ENCODE results near the gene C21orf58. TPM values are rescaled to one million over a fixed set of nuclear protein-coding genes. Genes with fewer than 3 reads are reported as not detected.

Gene C21orf58
- total RNA-seq, 2 experiments from 2014 or later, result 112 to 141 TPM

GRCh38 chr21:46304437-46304836 is 19.2 kb downstream of the C21orf58 start:
- BruUV-seq (replicated peaks), result no TSS peak
- CTCF ChIA-PET (ENCODE audit: unreplicated experiment), result no interaction called here

GRCh38 chr21:46301759-46302158 is 21.9 kb downstream of the C21orf58 start:
- peaks cover 71% of the 10 kb centered on the region for H3K36me3 ChIP-seq (ENCODE audit: insufficient read depth, low read length)
- no peak overlapping the region for H2AFZ ChIP-seq (ENCODE audit: low read length)
- intact Hi-C loops (cut with micrococcal nuclease; ENCODE audit: unreplicated experiment), result no loop called here
- no peak overlapping the region for H3K27ac ChIP-seq (ENCODE audit: low read depth, low read length, poor library complexity, severe bottlenecking)
- ChIA-PET POLR2A (no interaction called here), CTCF (ENCODE audit: unreplicated experiment) (no interaction called here)
- H3K9me2 ChIP-seq (ENCODE audit: insufficient read depth, low read length), result no peaks in the 10 kb centered on the region
- H3K4me3 ChIP-seq (ENCODE audit: low read depth, low read length, poor library complexity, severe bottlenecking), result no peak overlapping the region
- no peaks in the 10 kb centered on the region for H3K79me2 ChIP-seq (ENCODE audit: insufficient read depth, low read depth, low read length)
- TF ChIP-seq CTCF (conservative IDR thresholded peaks at IDR 0.05; ENCODE audit: low read length) (no peak), EZH2phosphoT487 (IDR thresholded peaks at IDR 0.05; ENCODE audit: borderline replicate concordance, low read depth, low read length) (no peak)
- no peak for DNase-seq (ENCODE audit: low spot score)
- H3K4me1 ChIP-seq (ENCODE audit: insufficient read depth, low read length, poor library complexity, severe bottlenecking), result peaks cover 5% of the 10 kb centered on the region
- H4K20me1 ChIP-seq (ENCODE audit: insufficient read depth, low read length), result no peaks in the 10 kb centered on the region
- no peak overlapping the region for H3K4me2 ChIP-seq (ENCODE audit: low read length)
- no TSS peak for BruUV-seq (replicated peaks)
- H3K9me3 ChIP-seq (ENCODE audit: low read length), result no peaks in the 10 kb centered on the region

More at GRCh38 chr21:46304437-46304836, 19.2 kb downstream of the C21orf58 start:
- H3K4me2 ChIP-seq (ENCODE audit: low read length), result no peak overlapping the region
- no peaks in the 10 kb centered on the region for H3K4me1 ChIP-seq (ENCODE audit: insufficient read depth, low read length, poor library complexity, severe bottlenecking)
- no peak overlapping the region for H3K27ac ChIP-seq (ENCODE audit: low read depth, low read length, poor library complexity, severe bottlenecking)
- intact Hi-C loops (cut with micrococcal nuclease; ENCODE audit: unreplicated experiment), result no loop called here
- H2AFZ ChIP-seq (ENCODE audit: low read length), result no peak overlapping the region
- H3K79me2 ChIP-seq (ENCODE audit: insufficient read depth, low read depth, low read length), result no peaks in the 10 kb centered on the region
- H3K9me2 ChIP-seq (ENCODE audit: insufficient read depth, low read length), result no peaks in the 10 kb centered on the region
- no peak for DNase-seq (ENCODE audit: low spot score)
- no peak overlapping the region for H3K4me3 ChIP-seq (ENCODE audit: low read depth, low read length, poor library complexity, severe bottlenecking)
- H3K9me3 ChIP-seq (ENCODE audit: low read length), result no peaks in the 10 kb centered on the region
- no peak for TF ChIP-seq EZH2phosphoT487 (IDR thresholded peaks at IDR 0.05; ENCODE audit: borderline replicate concordance, low read depth, low read length)
- no peak for TF ChIP-seq CTCF (conservative IDR thresholded peaks at IDR 0.05; ENCODE audit: low read length)
- peaks cover 91% of the 10 kb centered on the region for H3K36me3 ChIP-seq (ENCODE audit: insufficient read depth, low read length)
- POLR2A ChIA-PET, result no interaction called here
- no peaks in the 10 kb centered on the region for H4K20me1 ChIP-seq (ENCODE audit: insufficient read depth, low read length)

- intact Hi-C loops (cut with micrococcal nuclease; ENCODE audit: unreplicated experiment), result no loop called here
- no peak for DNase-seq (ENCODE audit: low spot score)
- no TSS peak for BruUV-seq (replicated peaks)
- TF ChIP-seq CTCF (conservative IDR thresholded peaks at IDR 0.05; ENCODE audit: low read length) (no peak), EZH2phosphoT487 (IDR thresholded peaks at IDR 0.05; ENCODE audit: borderline replicate concordance, low read depth, low read length) (no peak)
- no peaks in the 10 kb centered on the region for H4K20me1 ChIP-seq (ENCODE audit: insufficient read depth, low read length)
- H3K4me3 ChIP-seq (ENCODE audit: low read depth, low read length, poor library complexity, severe bottlenecking), result no peak overlapping the region
- CTCF ChIA-PET (ENCODE audit: unreplicated experiment), result no interaction called here
- no peaks in the 10 kb centered on the region for H3K79me2 ChIP-seq (ENCODE audit: insufficient read depth, low read depth, low read length)
- H3K9me3 ChIP-seq (ENCODE audit: low read length), result no peaks in the 10 kb centered on the region
- peaks cover 16% of the 10 kb centered on the region for H3K4me1 ChIP-seq (ENCODE audit: insufficient read depth, low read length, poor library complexity, severe bottlenecking)
- peaks cover 45% of the 10 kb centered on the region for H3K36me3 ChIP-seq (ENCODE audit: insufficient read depth, low read length)
- no peaks in the 10 kb centered on the region for H3K9me2 ChIP-seq (ENCODE audit: insufficient read depth, low read length)
- no peak overlapping the region for H2AFZ ChIP-seq (ENCODE audit: low read length)
- H3K4me2 ChIP-seq (ENCODE audit: low read length), result no peak overlapping the region
- H3K27ac ChIP-seq (ENCODE audit: low read depth, low read length, poor library complexity, severe bottlenecking), result no peak overlapping the region
- POLR2A ChIA-PET, result no interaction called here
These were observed 24.5 kb downstream of the C21orf58 start for GRCh38 chr21:46299167-46299566.

Measured in OCI-LY7 (cell line).